Rectal smooth muscle tissue (tissue), 1 donor: ENCODE data around the gene CA12.

Source experiments
- H3K27ac ChIP-seq: one replicate; pipeline ENCODE4 v1.7.0; 2013; ENCODE audit warnings: low read depth, low read length, inconsistent platforms
- H3K27me3 ChIP-seq: one replicate; pipeline ENCODE4 v1.7.0; 2013; ENCODE audit warnings: low read length; ENCODE audit not compliant: control insufficient read depth, insufficient read depth
- H3K36me3 ChIP-seq: one replicate; pipeline ENCODE4 v1.7.0; 2013; ENCODE audit warnings: low read length; ENCODE audit not compliant: control insufficient read depth, insufficient read depth
- H3K4me1 ChIP-seq: one replicate; pipeline ENCODE4 v1.7.0; 2013; ENCODE audit warnings: low read length; ENCODE audit not compliant: control insufficient read depth, insufficient read depth
- H3K4me3 ChIP-seq: one replicate; pipeline ENCODE4 v1.7.0; 2013; ENCODE audit warnings: low read length
- H3K9ac ChIP-seq: one replicate; pipeline ENCODE4 v1.7.0; 2013; ENCODE audit warnings: low read length

CA12 gene

GRCh38 chr15:63380808-63381282 is 801 bp downstream of the CA12 start:
- Histone ChIP-seq H3K4me3 (peak overlapping the region; percentile 70), H3K27ac (no peak overlapping the region), H3K9ac (peak overlapping the region; percentile 8), H3K4me1 (peaks cover 3% of the 10 kb centered on the region), H3K36me3 (no peaks in the 10 kb centered on the region), H3K27me3 (peaks cover 13% of the 10 kb centered on the region)

DNA sequence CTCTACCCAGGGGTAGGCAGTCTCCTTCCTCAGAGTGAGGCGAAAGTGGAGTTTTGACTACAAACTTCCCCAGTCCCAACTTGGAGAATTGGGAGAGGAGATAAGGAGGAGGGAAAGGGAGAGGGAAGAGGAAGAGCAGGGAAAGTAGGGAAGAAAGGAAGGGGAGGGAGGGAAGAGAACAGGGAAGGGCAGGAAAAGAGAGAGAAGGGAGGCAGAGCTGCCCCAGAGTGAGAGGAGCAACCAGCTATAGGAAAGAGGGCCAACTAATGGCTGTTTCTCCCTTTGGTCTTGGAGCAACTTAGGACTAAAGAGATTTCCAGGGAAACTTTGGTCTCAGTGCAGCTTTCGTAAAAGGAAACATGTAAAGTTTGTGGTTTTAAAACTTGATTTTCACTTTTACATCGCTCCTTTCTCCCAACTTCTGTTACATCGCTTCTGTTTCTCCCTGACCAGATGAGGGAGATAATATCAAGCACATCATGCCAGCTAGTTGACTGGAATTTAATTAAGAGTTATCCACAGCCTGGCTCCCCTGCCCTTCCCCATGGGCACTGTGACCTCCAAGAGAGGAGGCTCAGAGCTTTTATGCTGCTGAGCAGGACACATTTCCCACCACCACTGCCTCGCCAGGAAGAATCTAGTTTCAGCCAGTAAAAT is 1.4 kb downstream of the CA12 start:
- Histone ChIP-seq H3K4me1 (peaks cover 5% of the 10 kb centered on the region), H3K27me3 (peaks cover 13% of the 10 kb centered on the region), H3K4me3 (peak overlapping the region; percentile 70), H3K27ac (no peak overlapping the region), H3K9ac (peak overlapping the region; percentile 8), H3K36me3 (no peaks in the 10 kb centered on the region)

DNA sequence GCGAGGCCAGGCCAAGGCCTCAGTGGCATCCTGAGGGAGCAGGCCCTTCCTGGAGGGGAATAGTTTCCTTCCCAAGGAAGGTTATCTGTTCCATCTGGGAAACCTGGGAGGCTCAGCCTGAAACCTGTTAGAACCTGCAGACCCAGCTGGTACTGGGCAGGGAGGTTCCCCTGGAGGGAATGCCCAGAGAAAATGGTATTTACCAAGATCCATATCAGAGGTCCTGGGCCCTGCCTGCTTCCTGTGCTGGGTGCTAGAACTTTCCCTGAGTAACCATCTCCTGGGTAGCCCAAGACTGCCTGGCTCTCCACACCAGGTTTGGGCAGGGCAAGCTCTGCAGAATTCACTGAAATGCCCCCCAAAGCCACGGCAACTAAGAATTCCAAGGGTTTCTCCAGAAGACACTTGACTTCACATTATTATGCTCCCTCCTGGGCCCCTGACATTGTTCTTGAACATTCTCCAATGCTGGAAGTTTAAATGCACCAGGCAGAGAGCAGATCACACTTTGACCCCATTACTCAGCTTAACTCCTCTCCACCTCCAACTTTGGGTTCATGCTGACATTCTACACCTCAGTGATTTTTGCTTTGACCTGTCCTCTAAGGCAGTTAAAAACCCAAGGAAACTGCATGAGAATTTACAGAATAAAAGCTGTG is 2.0 kb downstream of the CA12 start:
- H3K9ac ChIP-seq, result no peak overlapping the region
- peaks cover 13% of the 10 kb centered on the region for H3K27me3 ChIP-seq
- no peaks in the 10 kb centered on the region for H3K36me3 ChIP-seq
- H3K4me3 ChIP-seq, result peak overlapping the region; percentile 70
- H3K4me1 ChIP-seq, result peaks cover 5% of the 10 kb centered on the region
- H3K27ac ChIP-seq, result no peak overlapping the region

DNA sequence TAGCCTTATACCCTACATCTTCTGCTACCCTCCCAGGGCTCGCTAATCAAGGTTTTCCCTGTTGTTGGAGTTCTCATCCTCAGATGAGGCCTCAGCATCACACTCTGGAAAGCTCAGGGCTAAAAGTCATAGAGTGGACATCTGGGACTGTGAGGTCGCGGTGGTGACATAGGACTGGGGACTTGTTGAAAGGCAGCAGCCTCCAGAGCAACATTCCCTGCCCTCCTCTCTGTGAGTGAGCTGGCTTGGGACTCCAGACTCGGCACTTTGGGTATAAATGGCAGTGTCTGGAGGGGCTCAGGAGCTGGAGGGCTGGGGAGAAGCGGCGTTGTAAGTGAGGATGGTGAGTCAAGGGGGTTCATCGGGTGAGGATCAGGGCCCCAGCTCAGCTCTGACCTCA is 2.7 kb downstream of the CA12 start:
- no peak overlapping the region for H3K9ac ChIP-seq
- H3K36me3 ChIP-seq, result no peaks in the 10 kb centered on the region
- H3K27ac ChIP-seq, result no peak overlapping the region
- H3K4me3 ChIP-seq, result no peak overlapping the region
- peaks cover 5% of the 10 kb centered on the region for H3K4me1 ChIP-seq
- peaks cover 13% of the 10 kb centered on the region for H3K27me3 ChIP-seq

- no peaks in the 10 kb centered on the region for H3K36me3 ChIP-seq
- peaks cover 4% of the 10 kb centered on the region for H3K27me3 ChIP-seq
- H3K9ac ChIP-seq, result no peak overlapping the region
- no peak overlapping the region for H3K27ac ChIP-seq
- no peak overlapping the region for H3K4me3 ChIP-seq
- H3K4me1 ChIP-seq, result peaks cover 2% of the 10 kb centered on the region
These were observed 6.7 kb downstream of the CA12 start for GRCh38 chr15:63374686-63375520.

GRCh38 chr15:63373866-63374548 is 7.6 kb downstream of the CA12 start:
- peaks cover 2% of the 10 kb centered on the region for H3K4me1 ChIP-seq
- H3K27ac ChIP-seq, result no peak overlapping the region
- H3K36me3 ChIP-seq, result no peaks in the 10 kb centered on the region
- no peak overlapping the region for H3K4me3 ChIP-seq
- no peak overlapping the region for H3K9ac ChIP-seq
- no peaks in the 10 kb centered on the region for H3K27me3 ChIP-seq

DNA sequence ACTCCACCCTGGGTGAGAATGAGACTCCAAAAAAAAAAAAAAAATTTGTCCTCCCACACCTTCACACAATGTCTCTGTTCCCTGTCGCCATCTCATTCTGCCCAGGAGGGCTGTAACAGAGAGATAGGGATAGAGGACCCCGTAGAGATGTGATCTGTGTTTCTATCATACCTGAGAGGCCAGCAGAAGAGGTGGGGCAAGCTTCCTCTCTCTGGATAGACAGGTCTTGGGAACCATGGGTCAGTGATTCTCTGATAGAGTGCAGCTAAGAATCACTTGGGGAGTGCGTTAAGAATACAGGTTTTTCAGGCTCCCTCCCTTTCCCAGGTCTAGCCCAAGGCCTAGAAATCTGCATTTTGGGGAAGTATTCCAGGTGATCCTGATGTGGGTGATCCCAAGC is 8.3 kb downstream of the CA12 start:
- H3K4me1 ChIP-seq, result peaks cover 2% of the 10 kb centered on the region
- H3K9ac ChIP-seq, result no peak overlapping the region
- no peak overlapping the region for H3K27ac ChIP-seq
- H3K4me3 ChIP-seq, result no peak overlapping the region
- no peaks in the 10 kb centered on the region for H3K27me3 ChIP-seq
- no peaks in the 10 kb centered on the region for H3K36me3 ChIP-seq

DNA sequence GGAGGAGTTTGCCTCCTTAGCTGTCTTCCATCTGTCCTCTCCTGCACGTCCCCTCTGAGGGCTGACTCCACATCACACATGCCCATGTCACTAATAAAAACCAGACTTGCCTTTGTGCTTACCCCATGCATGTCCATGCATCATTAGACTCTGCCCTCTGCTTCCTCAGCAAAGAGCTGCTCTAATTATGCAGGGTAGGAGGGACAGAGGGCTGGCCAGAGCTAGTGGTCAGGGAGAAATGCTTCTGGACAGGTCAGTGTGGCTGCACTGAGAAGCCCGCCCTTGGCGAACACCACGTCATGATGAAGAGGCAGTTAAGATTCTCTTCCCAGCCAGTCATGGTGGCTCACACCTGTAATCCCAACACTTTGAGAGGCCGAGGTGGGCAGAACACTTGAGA is 8.9 kb downstream of the CA12 start:
- no peak overlapping the region for H3K4me3 ChIP-seq
- H3K27me3 ChIP-seq, result no peaks in the 10 kb centered on the region
- no peak overlapping the region for H3K27ac ChIP-seq
- H3K9ac ChIP-seq, result no peak overlapping the region
- H3K4me1 ChIP-seq, result peaks cover 2% of the 10 kb centered on the region
- H3K36me3 ChIP-seq, result no peaks in the 10 kb centered on the region

DNA sequence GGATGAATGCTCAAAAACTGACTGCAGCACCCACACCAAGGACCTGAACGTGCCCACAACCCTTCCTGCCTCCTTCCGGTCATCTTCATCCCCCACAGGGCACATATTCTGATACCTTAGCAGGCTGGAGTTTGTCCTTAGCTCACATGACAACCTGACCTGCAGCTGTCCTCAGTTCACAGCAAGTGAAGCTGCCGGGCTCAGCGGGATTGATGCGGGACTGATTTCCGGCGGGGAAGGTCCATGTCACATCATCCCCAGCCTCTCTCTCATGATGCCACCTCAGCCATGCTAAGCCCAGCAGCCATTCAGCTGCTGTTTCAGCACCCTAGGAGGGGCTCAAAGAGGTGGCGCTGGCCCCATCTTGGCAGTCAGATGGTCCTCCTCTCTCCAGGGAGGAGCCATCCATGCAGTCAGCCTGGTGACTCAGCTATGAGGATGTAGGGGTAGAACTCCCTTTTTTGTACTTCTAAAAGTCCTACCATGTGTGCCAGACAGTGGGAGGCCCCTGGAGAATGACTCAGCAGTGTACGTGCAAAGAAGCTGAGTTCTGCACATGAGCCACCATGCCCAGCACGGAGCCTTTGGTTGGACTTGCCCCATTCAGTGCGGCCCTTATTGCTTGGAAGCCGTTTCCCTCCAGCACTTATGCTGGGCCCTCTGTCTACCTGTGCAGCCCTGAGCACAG is 9.5 kb downstream of the CA12 start:
- H3K4me1 ChIP-seq, result peaks cover 2% of the 10 kb centered on the region
- H3K36me3 ChIP-seq, result no peaks in the 10 kb centered on the region
- no peak overlapping the region for H3K4me3 ChIP-seq
- no peak overlapping the region for H3K9ac ChIP-seq
- H3K27me3 ChIP-seq, result no peaks in the 10 kb centered on the region
- no peak overlapping the region for H3K27ac ChIP-seq

GRCh38 chr15:63371297-63371918 is 10.2 kb downstream of the CA12 start:
- Histone ChIP-seq H3K9ac (no peak overlapping the region), H3K27ac (no peak overlapping the region), H3K4me1 (peaks cover 2% of the 10 kb centered on the region), H3K4me3 (no peak overlapping the region), H3K36me3 (no peaks in the 10 kb centered on the region), H3K27me3 (no peaks in the 10 kb centered on the region)

GRCh38 chr15:63370764-63371163 is 10.9 kb downstream of the CA12 start:
- no peak overlapping the region for H3K9ac ChIP-seq
- no peak overlapping the region for H3K4me3 ChIP-seq
- H3K4me1 ChIP-seq, result peaks cover 2% of the 10 kb centered on the region
- H3K36me3 ChIP-seq, result no peaks in the 10 kb centered on the region
- H3K27me3 ChIP-seq, result no peaks in the 10 kb centered on the region
- no peak overlapping the region for H3K27ac ChIP-seq
